HL-60/S4 treated with phorbol 12-myristate 13-acetate at 8.2 ng/mL for 4 days and 3 days (cell line): ENCODE results near the gene MEAF6.

Experiments
- in situ Hi-C: fragments of 300-500 bp; cut with MboI; formaldehyde crosslinking; loops from 2 replicates; pipeline ENCODE4 v1.15.0; 2022; ENCODE audit warnings: low sequenced_read_pairs

MEAF6 gene

GRCh38 chr1:37485902-37486679, 28.5 kb downstream of the MEAF6 start:
- in situ Hi-C loops: no loop called here

GRCh38 chr1:37484325-37485051, 30.1 kb downstream of the MEAF6 start:
- in situ Hi-C loops: no loop called here

- in situ Hi-C loops: no loop called here
Measured at GRCh38 chr1:37483785-37484184, 30.8 kb downstream of the MEAF6 start.

GRCh38 chr1:37482796-37483744, 31.5 kb downstream of the MEAF6 start:
- in situ Hi-C loops: no loop called here

- in situ Hi-C loops: no loop called here
Measured at GRCh38 chr1:37482004-37482785, 32.4 kb downstream of the MEAF6 start.

- in situ Hi-C loops: no loop called here
Measured at GRCh38 chr1:37481289-37482003, 33.1 kb downstream of the MEAF6 start.

GRCh38 chr1:37480581-37481288, 33.8 kb downstream of the MEAF6 start:
- in situ Hi-C loops: no loop called here

GRCh38 chr1:37480125-37480466, 34.5 kb downstream of the MEAF6 start:
- in situ Hi-C loops: no loop called here

GRCh38 chr1:37479255-37480124, 35.1 kb downstream of the MEAF6 start:
- in situ Hi-C loops: no loop called here

GRCh38 chr1:37478890-37479254, 35.7 kb downstream of the MEAF6 start:
- in situ Hi-C loops: no loop called here

GRCh38 chr1:37478451-37478881, 36.1 kb downstream of the MEAF6 start:
- in situ Hi-C loops: no loop called here

GRCh38 chr1:37477946-37478345, 36.6 kb downstream of the MEAF6 start:
- in situ Hi-C loops: no loop called here

- in situ Hi-C loops: no loop called here
Measured at GRCh38 chr1:37477198-37477931, 37.2 kb downstream of the MEAF6 start.

GRCh38 chr1:37476460-37477197, 37.9 kb downstream of the MEAF6 start:
- in situ Hi-C loops: no loop called here

- in situ Hi-C loops: no loop called here
Measured at GRCh38 chr1:37476087-37476452, 38.5 kb downstream of the MEAF6 start.

GRCh38 chr1:37475380-37476086, 39.0 kb downstream of the MEAF6 start:
- in situ Hi-C loops: no loop called here
